PC-3 (cell line): Measurements from ENCODE around the gene RPS29. TPM values are rescaled to one million over a fixed set of nuclear protein-coding genes. Genes with fewer than 3 reads are reported as not detected.

ENCODE experiments used
- ATAC-seq: fragments of 200-7000 bp; cut with Tn5 transposase; 2 replicates; pipeline ENCODE4 v1.9.1; 2020; ENCODE audit warnings: mild to moderate bottlenecking, moderate library complexity
- BruUV-seq: library from RNA; stranded (reverse); fragments of 400-500 nt; replicated peaks from 2 replicates; lab custom pipeline; 2021; lab: Mats Ljungman, UMichigan
- CTCF ChIA-PET: fragments of 300-600 bp; sonication (Branson Sonifier 250); formaldehyde crosslinking; loops from one replicate; lab custom pipeline; 2022; ENCODE audit warnings: antibody characterized with exemption; lab: Charles Lee
- POLR2A ChIA-PET: fragments of 300-600 bp; sonication (Branson Sonifier 250); formaldehyde crosslinking; loops from one replicate; lab custom pipeline; 2022; ENCODE audit warnings: antibody characterized with exemption; ENCODE audit not compliant: unreplicated experiment; lab: Charles Lee
- DNase-seq: peaks from one replicate; pipeline ENCODE4 v3.0.0-alpha.2; 2015
- H2AFZ ChIP-seq: fragments of 300-600 bp; sonication (generic); 2 replicates; pipeline ENCODE4 v1.6.0; 2016; ENCODE audit warnings: antibody characterized with exemption, low read length
- H3F3A ChIP-seq: fragments of 300-600 bp; sonication (generic); one replicate; pipeline ENCODE4 v1.6.0; 2017; ENCODE audit warnings: antibody characterized with exemption, low read length, control low read depth, mild to moderate bottlenecking; ENCODE audit not compliant: unreplicated experiment
- H3K27ac ChIP-seq: fragments of 300-600 bp; sonication (generic); 2 replicates; pipeline ENCODE4 v1.5.1; 2016; ENCODE audit warnings: mild to moderate bottlenecking, low read length
- H3K27me3 ChIP-seq: fragments of 300-600 bp; sonication (generic); 2 replicates; pipeline ENCODE4 v1.6.1; 2016; ENCODE audit warnings: low read length, mixed read lengths
- H3K36me3 ChIP-seq: fragments of 300-600 bp; sonication (generic); 2 replicates; pipeline ENCODE4 v1.6.1; 2016; ENCODE audit warnings: low read depth, mixed run types, low read length, mixed read lengths
- H3K4me1 ChIP-seq: fragments of 300-600 bp; sonication (generic); 2 replicates; pipeline ENCODE4 v1.5.1; 2016; ENCODE audit warnings: low read length; ENCODE audit not compliant: insufficient read depth
- H3K4me2 ChIP-seq: fragments of 300-600 bp; sonication (generic); 2 replicates; pipeline ENCODE4 v1.6.0; 2016; ENCODE audit warnings: low read length
- H3K4me3 ChIP-seq: fragments of 300-600 bp; sonication (generic); 2 replicates; pipeline ENCODE4 v1.5.1; 2016; ENCODE audit warnings: mild to moderate bottlenecking, low read length, mixed read lengths
- H3K79me2 ChIP-seq: fragments of 300-600 bp; sonication (generic); 2 replicates; pipeline ENCODE4 v1.6.1; 2017; ENCODE audit warnings: low read length, mixed read lengths
- H3K9ac ChIP-seq: fragments of 300-600 bp; sonication (generic); 2 replicates; pipeline ENCODE4 v1.6.0; 2016; ENCODE audit warnings: mild to moderate bottlenecking, low read length
- H3K9me2 ChIP-seq: fragments of 300-600 bp; sonication (generic); replicated peaks from 2 replicates; pipeline ENCODE4 v1.6.1; 2016; ENCODE audit warnings: mixed run types, low read length, mixed read lengths
- H3K9me3 ChIP-seq: fragments of 300-600 bp; sonication (generic); 2 replicates; pipeline ENCODE4 v1.6.1; 2016; ENCODE audit warnings: low read length, mixed read lengths
- H4K20me1 ChIP-seq: fragments of 300-600 bp; sonication (generic); 2 replicates; pipeline ENCODE4 v1.6.1; 2016; ENCODE audit warnings: low read length, mixed read lengths
- EZH2 ChIP-seq: fragments of 300-600 bp; sonication (generic); IDR thresholded peaks from one replicate; pipeline ENCODE4 v1.6.1; 2017; ENCODE audit warnings: antibody characterized with exemption, mild to moderate bottlenecking, low read length; ENCODE audit not compliant: unreplicated experiment
- EZH2phosphoT487 ChIP-seq: fragments of 300-600 bp; sonication (generic); IDR thresholded peaks from 2 replicates; pipeline ENCODE4 v1.6.1; 2018; ENCODE audit warnings: mild to moderate bottlenecking, antibody characterized with exemption, low read length, borderline replicate concordance
- intact Hi-C: fragments of 100-400 bp; cut with micrococcal nuclease; formaldehyde crosslinking; loops from 2 replicates; pipeline ENCODE4 v1.9.0; 2023
- total RNA-seq: library from RNA; depleted of rRNA; stranded (reverse); fragments of >200 nt; gene quantifications from 2 replicates; pipeline ENCODE4 v1.2.3, GENCODE V29; 2014
- TF ChIP-seq, protein P1 (sequence below): fragments of 300-600 bp; sonication (generic); conservative IDR thresholded peaks from 2 replicates; pipeline ENCODE4 v1.5.1; 2017; ENCODE audit warnings: antibody characterized with exemption, low read depth, mild to moderate bottlenecking, low read length

RPS29 gene
- total RNA-seq, 1 experiment from 2014 or later: 1,912 TPM

- BruUV-seq: no TSS peak
- TF ChIP-seq, protein P1, sequence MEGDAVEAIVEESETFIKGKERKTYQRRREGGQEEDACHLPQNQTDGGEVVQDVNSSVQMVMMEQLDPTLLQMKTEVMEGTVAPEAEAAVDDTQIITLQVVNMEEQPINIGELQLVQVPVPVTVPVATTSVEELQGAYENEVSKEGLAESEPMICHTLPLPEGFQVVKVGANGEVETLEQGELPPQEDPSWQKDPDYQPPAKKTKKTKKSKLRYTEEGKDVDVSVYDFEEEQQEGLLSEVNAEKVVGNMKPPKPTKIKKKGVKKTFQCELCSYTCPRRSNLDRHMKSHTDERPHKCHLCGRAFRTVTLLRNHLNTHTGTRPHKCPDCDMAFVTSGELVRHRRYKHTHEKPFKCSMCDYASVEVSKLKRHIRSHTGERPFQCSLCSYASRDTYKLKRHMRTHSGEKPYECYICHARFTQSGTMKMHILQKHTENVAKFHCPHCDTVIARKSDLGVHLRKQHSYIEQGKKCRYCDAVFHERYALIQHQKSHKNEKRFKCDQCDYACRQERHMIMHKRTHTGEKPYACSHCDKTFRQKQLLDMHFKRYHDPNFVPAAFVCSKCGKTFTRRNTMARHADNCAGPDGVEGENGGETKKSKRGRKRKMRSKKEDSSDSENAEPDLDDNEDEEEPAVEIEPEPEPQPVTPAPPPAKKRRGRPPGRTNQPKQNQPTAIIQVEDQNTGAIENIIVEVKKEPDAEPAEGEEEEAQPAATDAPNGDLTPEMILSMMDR: no peak
- no peak for TF ChIP-seq EZH2phosphoT487
- Histone ChIP-seq H3K79me2 (peaks cover 30% of the 10 kb centered on the region), H4K20me1 (no peaks in the 10 kb centered on the region), H3K4me3 (no peak overlapping the region), H3K27ac (no peak overlapping the region), H3K4me1 (no peaks in the 10 kb centered on the region), H3K27me3 (no peaks in the 10 kb centered on the region), H3K9me3 (no peaks in the 10 kb centered on the region), H3K9ac (no peak overlapping the region), H2AFZ (no peak overlapping the region), H3F3A (peaks cover 2% of the 10 kb centered on the region), H3K36me3 (peaks cover 16% of the 10 kb centered on the region), H3K4me2 (no peak overlapping the region), H3K9me2 (no peaks in the 10 kb centered on the region)
- ChIA-PET POLR2A (interaction anchor here (0.6 to 0.7 kb wide), 2 partner anchors 20 to 155 kb away, joined by 4 to 13 read pairs; no protein-coding TSS in a partner anchor), CTCF (no interaction called here)
- intact Hi-C loops: no loop called here
- no peak for ATAC-seq
- DNase-seq: no peak
Observed at GRCh38 chr14:49612251-49612650, 26.1 kb upstream of the RPS29 start.

- POLR2A ChIA-PET: no interaction called here
- ATAC-seq: no peak
- Histone ChIP-seq H3K27me3 (no peaks in the 10 kb centered on the region), H2AFZ (no peak overlapping the region), H3K4me1 (no peaks in the 10 kb centered on the region), H3K9me3 (no peaks in the 10 kb centered on the region), H3F3A (no peaks in the 10 kb centered on the region), H3K4me3 (no peak overlapping the region), H3K79me2 (peaks cover 23% of the 10 kb centered on the region; the same call in 1 of the 2 replicates), H3K27ac (no peak overlapping the region), H3K4me2 (no peak overlapping the region), H3K9me2 (no peaks in the 10 kb centered on the region), H4K20me1 (no peaks in the 10 kb centered on the region), H3K9ac (no peak overlapping the region), H3K36me3 (peaks cover 28% of the 10 kb centered on the region)
- BruUV-seq: TSS peak; percentile 26
- no peak for DNase-seq
- CTCF ChIA-PET: no interaction called here
- TF ChIP-seq EZH2 (no peak), EZH2phosphoT487 (no peak)
- TF ChIP-seq, protein P1: no peak
- intact Hi-C loops: no loop called here
Observed at GRCh38 chr14:49607583-49607982, 21.4 kb upstream of the RPS29 start.

GRCh38 chr14:49598485-49599300, 12.5 kb upstream of the RPS29 start, which contains the start of gene LRR1:
Gene LRR1, plus strand, starts transcription at chr14:49598940. Its CDS starts 81 bp downstream, at chr14:49599021.
- H3K4me1 ChIP-seq: peaks cover 29% of the 10 kb centered on the region
- peaks cover 8% of the 10 kb centered on the region; the same call in 1 of the 2 replicates for H3K36me3 ChIP-seq
- no peaks in the 10 kb centered on the region for H4K20me1 ChIP-seq
- ATAC-seq (peak; percentile 63), DNase-seq (peak; percentile 79)
- H3K4me2 ChIP-seq: peak within 1 kb of the TSS; percentile 97
- peaks cover 60% of the 10 kb centered on the region for H3K79me2 ChIP-seq
- H2AFZ ChIP-seq: peak within 1 kb of the TSS; percentile 90
- no peaks in the 10 kb centered on the region for H3K27me3 ChIP-seq
- ChIA-PET CTCF (interaction anchor here (0.6 to 0.9 kb wide), 2 partner anchors 25 to 34 kb away, joined by 3 to 6 read pairs; no protein-coding TSS in a partner anchor), POLR2A (interaction anchor here (0.5 to 1.1 kb wide), 5 partner anchors 12 to 1366 kb away, joined by 4 to 9 read pairs (median 5); partner anchors contain the start of genes MGAT2 and RPL36AL)
- H3K9me2 ChIP-seq: no peaks in the 10 kb centered on the region
- H3K9ac ChIP-seq: peak within 1 kb of the TSS; percentile 97
- H3K9me3 ChIP-seq: no peaks in the 10 kb centered on the region
- intact Hi-C loops: loop anchor here (1.0 kb wide), 1 partner anchor 22 kb away; the partner anchor contains the start of genes MGAT2 and RPL36AL
- H3K27ac ChIP-seq: peak within 1 kb of the TSS; percentile 82
- H3K4me3 ChIP-seq: peak within 1 kb of the TSS; percentile 94
- no TSS peak for BruUV-seq
- TF ChIP-seq EZH2 (no peak), EZH2phosphoT487 (no peak)
- TF ChIP-seq, protein P1: no peak
- no peaks in the 10 kb centered on the region for H3F3A ChIP-seq
